T-cell (primary cell): ENCODE results near the gene CES5A. TPM values are rescaled to one million over a fixed set of nuclear protein-coding genes. Genes with fewer than 3 reads are reported as not detected.

Experiments used
- ATAC-seq, 4 experiments: fragments of 200-7000 bp in 3 of 4; fragments of 150-1000 bp in 1 of 4; cut with Tn5 transposase; replicated peaks in 1 of 4; 1 replicate in 3 of 4; 2 replicates in 1 of 4; pipeline ENCODE4 v1.10.0; 2021; ENCODE audit warnings: moderate library complexity in 3 of 4, mild to moderate bottlenecking in 2 of 4, moderate number of reproducible peaks in 1 of 4
- CTCF ChIA-PET, 2 donors: fragments of 300-600 bp; sonication (Branson Sonifier 250); formaldehyde crosslinking; loops; one replicate each; lab custom pipeline; 2022; ENCODE audit warnings: antibody characterized with exemption in 2 of 2; lab: Charles Lee
- POLR2A ChIA-PET, 2 donors: fragments of 300-600 bp; sonication (Branson Sonifier 250); formaldehyde crosslinking; loops; one replicate each; lab custom pipeline; 2022; ENCODE audit warnings: antibody characterized with exemption in 2 of 2; lab: Charles Lee
- DNase-seq, 35 experiments: peaks; one replicate each; pipeline versions ENCODE4 v3.0.0 to v3.0.0-alpha.2; 2013 to 2023
- H3K27ac ChIP-seq: one replicate; pipeline ENCODE4 v1.5.1; 2013; ENCODE audit warnings: low read length
- H3K27me3 ChIP-seq, 2 experiments: replicated peaks in 1 of 2; 1 replicate in 1 of 2; 2 replicates in 1 of 2; pipeline versions ENCODE4 v1.6.1 to v1.7.0; 2013; ENCODE audit warnings: low read length in 1 of 2, mixed read lengths in 1 of 2; ENCODE audit not compliant: control insufficient read depth in 2 of 2, insufficient read depth in 2 of 2; ENCODE audit errors: extremely low read depth in 1 of 2
- H3K36me3 ChIP-seq, 2 donors: 1 replicate in 1 of 2; 2 replicates in 1 of 2; pipeline versions ENCODE4 v1.6.1 to v1.7.0; 2013; ENCODE audit warnings: low read length in 1 of 2; ENCODE audit not compliant: control insufficient read depth in 2 of 2, insufficient read depth in 1 of 2; ENCODE audit errors: extremely low read depth in 1 of 2
- H3K4me1 ChIP-seq, 2 experiments: 1 replicate in 1 of 2; 2 replicates in 1 of 2; pipeline versions ENCODE4 v1.6.1 to v1.7.0; 2013; ENCODE audit warnings: low read length in 2 of 2, mixed read lengths in 1 of 2; ENCODE audit not compliant: insufficient read depth in 2 of 2, control insufficient read depth in 1 of 2; ENCODE audit errors: extremely low read depth in 1 of 2
- H3K4me3 ChIP-seq, 2 donors: 1 replicate in 1 of 2; 2 replicates in 1 of 2; pipeline versions ENCODE4 v1.5.1 to v1.7.0; 2013; ENCODE audit warnings: mild to moderate bottlenecking in 2 of 2, low read length in 1 of 2, moderate library complexity in 1 of 2; ENCODE audit not compliant: control insufficient read depth in 1 of 2; ENCODE audit errors: extremely low read depth in 1 of 2
- H3K9me3 ChIP-seq: 2 replicates; pipeline ENCODE4 v1.7.0; 2013
- H3K27ac Mint-ChIP-seq, 2 donors: one replicate each; pipeline ENCODE4 v1.8.0; 2020 to 2021; ENCODE audit warnings: mild to moderate bottlenecking in 2 of 2, mixed read lengths in 2 of 2
- H3K27me3 Mint-ChIP-seq, 2 donors: one replicate each; pipeline ENCODE4 v1.8.0; 2021 to 2022; ENCODE audit warnings: mixed read lengths in 2 of 2
- H3K36me3 Mint-ChIP-seq: one replicate; pipeline ENCODE4 v1.8.0; 2021; ENCODE audit warnings: mixed read lengths
- H3K4me1 Mint-ChIP-seq, 3 donors: one replicate each; pipeline ENCODE4 v1.8.0; 2020 to 2022; ENCODE audit warnings: mixed read lengths in 3 of 3, mild to moderate bottlenecking in 1 of 3
- H3K4me3 Mint-ChIP-seq, 3 donors: one replicate each; pipeline ENCODE4 v1.8.0; 2020 to 2022; ENCODE audit warnings: mild to moderate bottlenecking in 3 of 3, mixed read lengths in 3 of 3, moderate library complexity in 3 of 3
- H3K9me3 Mint-ChIP-seq, 3 donors: one replicate each; pipeline ENCODE4 v1.8.0; 2020 to 2022; ENCODE audit warnings: mixed read lengths in 3 of 3
- WGBS: methylation state at CpG from one replicate; pipeline ENCODE4 v1.1.5; 2013; ENCODE audit warnings: missing lambda C conversion rate; ENCODE audit not compliant: insufficient coverage; 5-methylcytosine and 5-hydroxymethylcytosine counted together
- total RNA-seq, 35 experiments: library from RNA in 6 of 35; stranded (reverse) in 6 of 35; fragments of 120-200 nt in 1 of 35; gene quantifications; one replicate each; pipeline versions ENCODE4 v1.2.1 to v1.2.4 and lab custom pipeline; 2013 to 2026

CES5A gene
- total RNA-seq, 5 donors from 2014 or later (not counting 1 experiment from before 2014, with no cell fraction given): not detected

DNA sequence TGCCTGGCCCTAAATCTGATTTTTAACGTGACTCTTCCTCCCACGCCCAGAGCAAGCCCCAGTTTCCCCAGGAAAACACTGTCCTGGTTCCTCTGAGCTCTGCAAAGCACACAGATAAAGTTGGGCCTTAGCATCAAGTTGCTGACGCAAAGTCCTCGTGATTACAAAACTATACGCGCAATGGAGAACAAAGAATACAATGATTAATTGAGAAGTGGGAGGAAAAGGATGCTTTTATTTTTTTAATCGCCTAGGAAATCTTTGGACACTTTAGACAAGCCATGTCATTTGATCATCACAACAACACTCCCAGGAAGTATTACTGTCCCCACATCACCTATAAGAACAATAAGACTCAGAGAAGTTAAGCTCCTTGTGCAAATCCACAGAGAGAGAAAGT lies 30.5 kb upstream of the CES5A start:
- Mint-ChIP-seq H3K27ac (no peak overlapping the region), H3K9me3 (peaks cover 7 to 17% (median 10%) of the 10 kb centered on the region in 3 donors), H3K36me3 (no peaks in the 10 kb centered on the region), H3K4me1 (no peaks in the 10 kb centered on the region), H3K27me3 (peaks cover 10 to 30% of the 10 kb centered on the region in 2 donors), H3K4me3 (no peak overlapping the region)
- 79% methylated on average over 4 of the region's 7 CpGs for WGBS
- H3K36me3 ChIP-seq: no peaks in the 10 kb centered on the region
- ChIA-PET CTCF (no interaction called here), POLR2A (no interaction called here)
- ATAC-seq (no peak), DNase-seq (no peak)
- H3K4me3 ChIP-seq: no peak overlapping the region
- H3K27ac ChIP-seq: no peak overlapping the region
- no peaks in the 10 kb centered on the region for H3K4me1 ChIP-seq
- H3K9me3 ChIP-seq: no peaks in the 10 kb centered on the region
- H3K27me3 ChIP-seq: peaks cover 0 to 6% of the 10 kb centered on the region in 2 experiments

DNA sequence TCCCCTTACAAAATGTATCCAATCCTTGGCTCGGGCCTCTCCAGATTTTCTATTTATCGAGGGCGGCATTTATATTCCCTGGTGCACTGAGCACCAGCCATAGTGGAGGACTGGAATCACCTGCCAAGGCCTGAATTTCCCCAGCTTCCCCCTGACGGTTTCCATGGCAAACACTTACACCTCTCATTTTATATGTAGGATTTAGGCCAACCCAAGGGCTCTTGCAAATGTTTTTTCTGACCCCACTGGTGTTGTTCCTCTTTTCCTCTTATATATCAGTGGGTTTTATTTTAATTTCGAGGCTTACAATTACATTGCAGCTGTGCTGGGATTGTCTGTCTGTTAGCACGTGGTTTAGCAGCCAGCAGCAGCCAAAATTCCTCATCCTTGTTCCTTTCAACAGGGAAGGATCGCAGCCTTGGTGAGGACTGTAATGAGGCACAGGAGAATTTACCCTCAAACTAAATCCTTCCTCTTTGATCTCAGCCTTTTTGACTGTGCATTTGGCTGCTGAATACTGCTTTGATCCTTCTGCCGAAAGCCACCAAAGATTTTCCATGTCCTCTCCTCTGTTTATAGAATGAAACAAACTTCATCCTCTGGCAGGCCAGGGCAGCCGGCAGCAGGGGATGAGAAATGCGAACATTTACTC lies 26.5 kb upstream of the CES5A start:
- Histone ChIP-seq H3K36me3 (no peaks in the 10 kb centered on the region), H3K4me3 (no peak overlapping the region), H3K27ac (no peak overlapping the region), H3K27me3 (no peaks in the 10 kb centered on the region), H3K9me3 (no peaks in the 10 kb centered on the region), H3K4me1 (no peaks in the 10 kb centered on the region)
- peaks cover 9 to 26% of the 10 kb centered on the region in 2 donors for H3K27me3 Mint-ChIP-seq
- no peak overlapping the region for H3K4me3 Mint-ChIP-seq
- ATAC-seq (no peak), DNase-seq (no peak)
- H3K4me1 Mint-ChIP-seq: no peaks in the 10 kb centered on the region
- peaks cover 10 to 20% (median 14%) of the 10 kb centered on the region in 3 donors for H3K9me3 Mint-ChIP-seq
- CTCF ChIA-PET: no interaction called here
- H3K27ac Mint-ChIP-seq: no peak overlapping the region
- no peaks in the 10 kb centered on the region for H3K36me3 Mint-ChIP-seq
- WGBS: 100% methylated on average over 3 of the region's 10 CpGs
- POLR2A ChIA-PET: no interaction called here

DNA sequence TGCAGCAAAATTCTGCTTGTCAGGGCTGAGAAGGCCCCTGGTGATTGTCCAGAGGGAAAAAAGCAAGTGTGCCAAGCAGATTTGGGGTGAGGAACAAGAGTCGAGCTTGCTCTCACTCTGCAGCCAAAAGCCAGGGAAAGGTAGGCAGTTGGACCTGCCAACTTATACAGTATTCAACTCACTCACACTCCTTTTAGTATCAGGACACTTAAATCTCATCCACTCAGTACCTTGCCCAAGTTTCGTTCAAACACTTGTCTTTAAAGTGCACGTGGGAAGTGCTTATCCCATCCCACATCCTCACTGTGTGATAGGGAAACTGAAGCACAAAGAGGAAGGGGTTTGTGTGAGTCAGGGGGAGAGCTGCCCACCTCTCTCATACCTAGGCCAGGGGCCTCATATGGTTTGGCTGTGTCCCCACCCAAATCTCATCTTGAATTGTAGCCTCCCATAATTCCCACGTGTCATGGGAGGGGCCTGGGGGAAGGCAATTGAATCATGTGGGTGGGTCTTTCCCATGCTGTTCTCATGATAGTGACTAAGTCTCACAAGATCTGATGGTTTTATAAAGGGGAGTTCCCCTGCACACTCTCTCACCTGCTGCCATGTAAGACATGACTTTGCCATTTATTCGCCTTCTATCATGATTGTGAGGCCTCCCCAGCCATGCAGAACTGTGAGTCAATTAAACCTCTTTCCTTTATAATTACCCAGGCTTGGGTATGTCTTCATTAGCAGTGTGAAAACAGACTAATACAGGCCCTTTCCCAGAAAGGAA lies 25.6 kb upstream of the CES5A start:
- no CpG with 5 or more reads among the region's 5 CpGs for WGBS
- ChIA-PET POLR2A (no interaction called here), CTCF (no interaction called here)
- H3K9me3 ChIP-seq: no peaks in the 10 kb centered on the region
- H3K36me3 ChIP-seq: no peaks in the 10 kb centered on the region
- no peak overlapping the region for H3K4me3 ChIP-seq
- no peaks in the 10 kb centered on the region for H3K4me1 ChIP-seq
- Mint-ChIP-seq H3K4me1 (no peaks in the 10 kb centered on the region), H3K36me3 (no peaks in the 10 kb centered on the region), H3K27ac (no peak overlapping the region), H3K4me3 (no peak overlapping the region), H3K27me3 (peaks cover 9 to 18% of the 10 kb centered on the region in 2 donors), H3K9me3 (peaks cover 14 to 25% (median 15%) of the 10 kb centered on the region in 3 donors)
- no peaks in the 10 kb centered on the region for H3K27me3 ChIP-seq
- ATAC-seq (no peak), DNase-seq (no peak)
- no peak overlapping the region for H3K27ac ChIP-seq

DNA sequence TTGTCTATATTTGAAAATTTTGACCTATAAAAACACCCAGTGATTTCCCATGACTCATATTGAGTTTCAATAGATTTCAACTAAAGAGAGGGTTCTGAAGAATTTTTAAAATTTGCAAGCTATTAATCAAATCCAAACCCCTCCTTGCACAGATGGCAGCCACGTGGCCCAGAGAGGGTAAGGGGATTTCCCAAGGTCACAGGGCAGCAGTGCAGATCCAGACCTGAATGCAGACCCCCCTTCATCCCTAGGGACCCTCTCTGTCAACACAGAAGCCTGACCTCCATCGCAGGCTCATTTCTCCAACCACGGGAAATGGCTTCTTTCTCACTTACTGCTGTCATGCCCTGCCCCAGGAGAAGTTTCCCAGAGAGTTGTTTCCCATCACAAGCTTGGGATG lies 24.7 kb upstream of the CES5A start:
- no CpG with 5 or more reads among the region's 3 CpGs for WGBS
- no peaks in the 10 kb centered on the region for H3K4me1 ChIP-seq
- H3K4me1 Mint-ChIP-seq: no peaks in the 10 kb centered on the region
- H3K4me3 ChIP-seq: no peak overlapping the region
- DNase-seq (no peak), ATAC-seq (no peak)
- H3K27me3 ChIP-seq: no peaks in the 10 kb centered on the region
- peaks cover 14 to 33% (median 21%) of the 10 kb centered on the region in 3 donors for H3K9me3 Mint-ChIP-seq
- CTCF ChIA-PET: no interaction called here
- H3K27me3 Mint-ChIP-seq: peaks cover 9 to 12% of the 10 kb centered on the region in 2 donors
- no peak overlapping the region for H3K4me3 Mint-ChIP-seq
- H3K36me3 Mint-ChIP-seq: no peaks in the 10 kb centered on the region
- no peaks in the 10 kb centered on the region for H3K9me3 ChIP-seq
- H3K27ac Mint-ChIP-seq: no peak overlapping the region
- POLR2A ChIA-PET: no interaction called here
- no peaks in the 10 kb centered on the region for H3K36me3 ChIP-seq
- H3K27ac ChIP-seq: no peak overlapping the region

GRCh38 chr16:55898592-55898991 lies 23.4 kb upstream of the CES5A start:
- Histone ChIP-seq H3K4me1 (no peaks in the 10 kb centered on the region), H3K36me3 (no peaks in the 10 kb centered on the region), H3K9me3 (no peaks in the 10 kb centered on the region), H3K27me3 (no peaks in the 10 kb centered on the region), H3K27ac (no peak overlapping the region), H3K4me3 (no peak overlapping the region)
- no peak overlapping the region for H3K4me3 Mint-ChIP-seq
- no peaks in the 10 kb centered on the region for H3K4me1 Mint-ChIP-seq
- no peak overlapping the region for H3K27ac Mint-ChIP-seq
- WGBS: 78% methylated on average over 1 of the region's 1 CpG
- no peaks in the 10 kb centered on the region for H3K36me3 Mint-ChIP-seq
- CTCF ChIA-PET: no interaction called here
- DNase-seq: no peak
- H3K27me3 Mint-ChIP-seq: peaks cover 7 to 9% of the 10 kb centered on the region in 2 donors
- no peak for ATAC-seq
- H3K9me3 Mint-ChIP-seq: peaks cover 10 to 22% (median 22%) of the 10 kb centered on the region in 3 donors
- POLR2A ChIA-PET: no interaction called here

DNA sequence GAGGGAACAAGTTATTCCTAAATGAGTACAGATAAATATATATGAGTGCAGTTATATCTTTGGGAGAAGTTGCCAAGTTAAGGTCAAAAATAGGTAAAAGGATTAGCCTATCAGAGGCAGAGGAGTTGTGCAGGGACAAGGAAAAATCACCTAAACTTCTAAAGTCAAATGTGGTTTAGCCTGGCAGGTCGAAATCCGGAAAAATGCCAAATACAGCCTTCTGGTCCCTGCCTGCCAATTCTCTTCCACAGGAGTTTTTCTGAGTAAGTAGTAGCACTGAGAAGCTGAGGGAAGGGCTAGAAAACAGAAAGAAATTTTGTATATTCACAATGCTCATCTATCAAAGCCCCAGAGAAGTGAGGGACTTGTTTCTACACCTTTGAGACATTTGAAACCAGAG lies 17.6 kb upstream of the CES5A start:
- H3K4me1 ChIP-seq: no peaks in the 10 kb centered on the region
- DNase-seq (no peak), ATAC-seq (no peak)
- WGBS: no CpG with 5 or more reads among the region's 2 CpGs
- ChIA-PET CTCF (no interaction called here), POLR2A (interaction anchor here in 1 of 2 donors (0.7 kb wide), 1 partner anchor 1133 kb away, joined by 5 read pairs; no protein-coding TSS in a partner anchor)
- H3K4me3 ChIP-seq: no peak overlapping the region
- peaks cover 12 to 55% (median 40%) of the 10 kb centered on the region in 3 donors for H3K9me3 Mint-ChIP-seq
- no peaks in the 10 kb centered on the region for H3K36me3 Mint-ChIP-seq
- H3K9me3 ChIP-seq: no peaks in the 10 kb centered on the region
- H3K27me3 Mint-ChIP-seq: peaks cover 3 to 4% of the 10 kb centered on the region in 2 donors
- no peaks in the 10 kb centered on the region for H3K27me3 ChIP-seq
- no peak overlapping the region for H3K27ac Mint-ChIP-seq
- no peaks in the 10 kb centered on the region for H3K4me1 Mint-ChIP-seq
- H3K27ac ChIP-seq: no peak overlapping the region
- no peak overlapping the region for H3K4me3 Mint-ChIP-seq
- no peaks in the 10 kb centered on the region for H3K36me3 ChIP-seq
